IPS-18c (cell line): Measurements from ENCODE around the gene KLF12.

Experiments
- H3K4me3 ChIP-seq: 2 replicates; pipeline ENCODE4 v1.7.0; 2013; ENCODE audit warnings: low read depth, mild to moderate bottlenecking, low read length, moderate library complexity; ENCODE audit not compliant: insufficient read depth
- H3K9me3 ChIP-seq: one replicate; pipeline ENCODE4 v1.6.1; 2013; ENCODE audit warnings: mild to moderate bottlenecking, low read length, moderate library complexity; ENCODE audit not compliant: control insufficient read depth, insufficient read depth

Gene KLF12

DNA sequence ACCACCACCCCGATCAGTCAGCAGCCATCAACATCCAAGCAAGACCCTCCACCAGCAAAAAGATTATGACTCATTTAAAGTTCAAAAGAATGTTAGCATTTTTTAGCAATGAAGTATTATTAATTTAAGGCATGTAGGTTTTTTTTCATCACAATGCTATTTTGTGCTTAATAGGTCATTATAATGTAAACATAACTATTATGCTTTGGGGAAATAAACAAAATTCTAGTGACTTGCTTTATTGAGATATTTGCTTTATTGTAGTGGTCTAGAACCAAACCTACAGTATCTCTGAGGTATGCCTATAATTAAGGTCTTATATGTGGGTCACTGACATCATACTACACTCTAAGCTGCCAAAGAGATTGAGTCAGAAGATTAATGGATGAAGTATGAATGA, 20.0 kb downstream of the KLF12 start:
- Histone ChIP-seq H3K4me3 (no peak overlapping the region), H3K9me3 (no peaks in the 10 kb centered on the region)

DNA sequence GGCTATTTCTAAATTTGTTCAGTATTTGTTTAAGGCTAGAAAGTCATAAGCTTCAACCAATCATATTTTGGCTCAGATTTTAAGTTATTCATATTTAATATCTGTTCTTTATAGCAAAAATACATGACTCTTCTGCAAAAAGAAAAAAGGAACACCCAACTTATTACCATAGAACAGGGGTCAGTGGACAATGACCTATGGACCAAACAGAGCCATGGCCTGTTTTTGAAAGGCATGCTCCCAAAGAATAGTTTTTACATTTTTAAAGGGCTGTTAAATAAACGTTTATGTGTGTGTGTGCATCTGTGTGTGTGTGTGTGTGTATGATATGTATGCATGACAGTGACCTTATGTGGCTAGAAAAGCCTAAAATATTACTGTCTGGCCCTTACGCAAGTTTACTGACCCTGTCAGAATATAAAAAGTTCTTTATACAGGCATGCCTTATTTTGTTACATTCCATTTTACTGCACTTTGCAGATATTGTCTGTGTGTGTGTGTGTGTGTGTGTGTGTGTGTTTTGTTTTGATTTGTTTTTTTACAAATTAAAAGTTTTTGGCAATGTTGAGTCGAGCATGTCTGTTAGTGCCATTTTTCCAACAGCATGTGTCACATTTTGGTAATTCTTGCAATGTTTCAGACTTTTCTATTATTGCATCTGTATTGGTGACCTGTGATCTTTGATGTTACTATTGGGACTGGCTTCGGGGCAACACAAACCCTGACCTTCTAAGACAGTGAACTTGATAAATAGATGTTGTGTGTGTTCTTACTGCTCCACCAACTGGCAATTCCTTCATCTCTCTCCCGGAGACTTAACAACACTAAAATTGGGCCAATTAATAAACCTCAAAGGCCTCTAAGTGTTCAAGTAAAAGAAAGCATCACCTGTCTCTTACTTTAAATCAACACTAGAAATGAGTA, 22.0 kb downstream of the KLF12 start:
- no peak overlapping the region for H3K4me3 ChIP-seq

DNA sequence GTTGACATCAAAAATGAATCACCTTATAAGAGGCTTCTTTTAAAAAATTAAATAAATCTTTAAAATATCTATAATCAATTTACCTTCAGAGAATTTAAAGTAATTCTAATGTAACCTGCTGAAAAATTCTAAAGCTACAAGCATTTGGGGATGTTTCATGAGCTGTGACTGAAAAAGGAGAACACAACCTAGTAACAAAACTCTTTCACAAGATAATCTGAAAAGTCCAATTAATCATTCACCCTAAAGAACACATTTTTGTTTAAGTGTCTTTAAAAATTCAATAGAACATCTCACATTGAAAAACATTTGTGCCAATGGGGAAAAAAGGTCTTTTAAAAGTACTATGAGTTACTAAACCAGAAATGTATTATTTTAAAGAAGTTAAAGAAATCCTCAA, 22.8 kb downstream of the KLF12 start:
- Histone ChIP-seq H3K9me3 (no peaks in the 10 kb centered on the region), H3K4me3 (no peak overlapping the region)

More for the DNA sequence above, 22.0 kb downstream of the KLF12 start:
- no peaks in the 10 kb centered on the region for H3K9me3 ChIP-seq

DNA sequence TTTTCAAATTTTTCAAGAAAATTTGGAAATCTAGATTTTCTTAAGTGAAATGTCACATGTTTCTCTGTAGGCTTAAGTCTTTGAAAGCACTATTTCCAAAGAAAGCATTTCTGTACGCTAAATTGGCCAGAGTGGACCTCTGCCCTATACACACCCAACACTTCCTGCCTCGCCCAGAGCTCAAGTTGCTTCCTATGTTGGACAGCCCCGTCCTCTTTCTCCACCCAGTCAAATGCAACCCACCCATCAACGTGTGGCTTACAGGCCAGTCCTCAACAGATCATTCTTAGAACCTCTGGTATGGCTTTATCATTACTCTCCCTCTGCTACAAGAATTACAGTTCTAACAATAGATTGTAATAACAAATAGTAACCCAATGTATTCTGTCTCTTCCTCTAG, 24.2 kb downstream of the KLF12 start:
- Histone ChIP-seq H3K9me3 (no peaks in the 10 kb centered on the region), H3K4me3 (no peak overlapping the region)

DNA sequence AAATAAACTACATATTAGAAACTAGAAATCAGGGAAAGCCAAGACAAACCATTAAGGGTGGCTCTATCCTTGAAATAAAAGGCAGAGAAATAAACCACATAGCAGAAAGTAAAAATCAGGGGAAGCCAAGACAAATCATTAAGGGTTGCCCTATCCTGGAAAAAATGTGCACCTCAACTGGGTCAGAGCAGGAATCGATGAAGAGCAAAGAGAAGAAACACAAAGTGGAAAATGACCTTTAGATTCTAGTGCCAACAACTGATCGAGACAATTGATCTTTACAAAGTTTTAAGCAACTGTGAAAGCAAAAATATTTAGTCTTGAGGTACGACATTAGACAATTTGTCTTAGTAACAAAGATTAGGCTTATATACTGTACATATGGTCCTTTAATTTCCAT, 26.6 kb downstream of the KLF12 start:
- Histone ChIP-seq H3K4me3 (no peak overlapping the region), H3K9me3 (no peaks in the 10 kb centered on the region)

DNA sequence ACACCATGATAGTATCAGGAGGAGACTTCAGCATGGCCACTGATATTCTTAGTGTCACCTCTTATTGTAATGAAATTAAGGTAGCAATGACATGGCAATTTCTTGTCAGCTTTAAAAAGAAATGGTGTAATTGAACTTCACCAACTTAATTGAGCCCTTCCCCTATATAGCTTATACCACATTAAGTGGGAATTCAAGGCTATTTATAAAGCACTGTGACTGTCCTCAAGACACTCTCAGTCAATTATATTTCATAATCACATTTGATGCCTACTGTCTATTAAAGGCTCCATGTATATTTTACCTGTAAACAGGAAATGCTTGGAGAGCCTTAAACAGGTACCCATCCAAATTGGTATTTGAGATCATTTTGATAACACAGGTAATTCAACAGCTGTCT, 28.3 kb downstream of the KLF12 start:
- H3K9me3 ChIP-seq: peaks cover 3% of the 10 kb centered on the region
- H3K4me3 ChIP-seq: no peak overlapping the region

DNA sequence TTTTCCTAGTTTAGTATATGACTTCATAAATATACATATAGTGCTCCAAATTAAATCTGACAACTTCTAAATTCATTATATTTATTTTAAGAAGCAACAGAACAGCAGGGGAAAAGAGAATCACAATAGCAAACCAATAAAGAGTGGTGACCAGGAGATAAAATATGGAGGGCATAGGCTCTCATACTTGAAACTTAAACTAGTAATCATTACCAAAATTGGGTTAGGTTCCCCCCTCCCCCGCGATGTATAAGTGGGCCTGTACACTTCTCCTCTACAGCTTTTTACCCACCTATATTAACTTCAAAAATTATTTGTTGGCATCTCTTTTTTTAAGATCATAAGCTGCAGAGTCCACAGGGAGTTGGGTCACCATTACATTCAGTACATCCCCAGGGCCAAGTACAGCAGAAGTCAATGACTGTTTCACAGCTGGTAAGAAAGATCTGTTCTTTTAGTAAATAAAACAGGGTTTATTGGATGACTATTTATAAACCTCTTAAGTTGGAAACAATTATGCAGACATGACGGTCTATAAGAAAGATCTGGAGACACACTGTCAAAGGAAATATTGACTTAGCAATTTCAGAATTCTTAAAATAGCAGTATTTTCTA, 29.4 kb downstream of the KLF12 start:
- Histone ChIP-seq H3K4me3 (no peak overlapping the region), H3K9me3 (peaks cover 3% of the 10 kb centered on the region)

DNA sequence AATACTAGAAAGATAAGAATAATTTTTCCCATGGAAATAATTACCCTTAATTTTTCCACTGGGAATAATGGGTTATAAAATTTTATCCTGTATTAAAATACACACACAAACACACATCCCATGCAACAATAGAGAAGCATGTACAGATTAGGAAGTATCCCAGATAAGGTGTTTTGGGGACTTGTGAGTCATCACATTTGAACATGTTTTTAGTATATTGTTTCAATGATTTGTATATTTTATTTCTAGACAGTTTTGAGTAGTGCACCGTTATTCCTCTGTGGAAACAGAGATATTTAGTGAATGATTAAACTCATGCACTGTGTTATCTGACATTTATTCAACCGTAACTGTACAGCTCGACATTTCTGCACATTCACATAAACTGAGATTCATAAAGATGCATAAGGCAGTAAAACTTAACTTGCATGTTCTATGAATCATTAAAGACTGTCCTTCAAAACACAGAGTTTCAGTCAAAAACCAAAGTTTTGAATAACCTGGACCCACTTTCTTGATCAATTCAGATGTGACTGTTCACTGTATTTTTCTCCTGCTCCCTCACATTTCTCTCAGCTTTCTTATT, 30.1 kb downstream of the KLF12 start:
- Histone ChIP-seq H3K4me3 (no peak overlapping the region), H3K9me3 (peaks cover 3% of the 10 kb centered on the region)

DNA sequence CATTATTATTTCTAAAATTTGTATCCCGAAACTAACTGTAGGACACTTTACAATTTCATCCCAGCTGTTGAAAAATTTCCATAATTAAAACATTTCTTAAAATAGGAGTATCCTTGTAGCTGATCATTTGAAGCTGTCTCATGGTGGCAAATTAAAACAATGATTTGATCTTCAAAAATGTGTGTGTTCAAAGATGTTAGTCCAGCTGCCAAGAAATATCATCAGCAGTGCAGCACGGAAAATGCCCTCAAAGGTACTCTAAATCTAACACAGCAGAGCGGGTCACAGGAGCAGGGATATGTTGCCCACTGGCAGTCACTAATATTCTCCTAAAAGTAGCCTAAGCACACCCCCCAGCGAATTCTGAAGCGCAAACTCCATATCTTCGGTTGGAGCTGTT, 31.0 kb downstream of the KLF12 start:
- Histone ChIP-seq H3K4me3 (no peak overlapping the region), H3K9me3 (peaks cover 3% of the 10 kb centered on the region)

DNA sequence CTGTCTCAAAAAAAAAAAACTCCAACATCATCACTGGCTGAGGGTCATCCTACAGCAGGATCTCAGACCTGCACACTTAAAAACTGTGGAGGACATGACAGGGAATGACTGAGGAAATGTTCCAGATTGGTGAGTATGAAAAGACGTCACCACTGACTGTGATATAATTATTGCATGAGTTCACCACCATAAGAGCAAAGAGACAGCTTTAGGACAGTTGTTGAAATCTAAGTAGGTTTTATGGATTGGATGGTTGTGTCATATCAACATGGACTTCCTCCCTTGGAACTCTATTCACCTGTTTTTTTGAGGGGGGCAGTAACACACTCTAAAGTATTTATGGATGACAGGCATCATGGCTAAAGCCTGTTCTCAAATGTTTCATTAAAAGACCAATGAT, 31.5 kb downstream of the KLF12 start:
- H3K9me3 ChIP-seq: peaks cover 3% of the 10 kb centered on the region
- no peak overlapping the region for H3K4me3 ChIP-seq

DNA sequence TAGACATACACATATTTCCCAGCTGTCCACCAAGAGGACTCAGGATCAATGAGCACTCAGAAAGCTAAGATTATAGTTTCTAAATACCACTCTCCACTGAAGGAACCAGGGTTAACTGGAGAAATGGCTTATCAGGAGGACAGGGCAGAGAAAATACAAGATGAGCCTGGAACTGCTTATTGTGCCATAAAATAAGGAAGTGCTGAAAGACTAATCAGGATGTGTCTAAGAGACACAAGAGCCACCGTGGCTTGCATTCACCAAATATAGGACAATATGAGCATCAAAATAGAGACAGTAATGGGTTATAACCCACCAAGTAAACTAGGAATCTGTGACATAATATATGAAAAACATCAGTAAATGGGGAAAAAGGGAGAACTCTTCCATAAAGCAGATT, 32.8 kb downstream of the KLF12 start:
- H3K4me3 ChIP-seq: no peak overlapping the region
- peaks cover 3% of the 10 kb centered on the region for H3K9me3 ChIP-seq

DNA sequence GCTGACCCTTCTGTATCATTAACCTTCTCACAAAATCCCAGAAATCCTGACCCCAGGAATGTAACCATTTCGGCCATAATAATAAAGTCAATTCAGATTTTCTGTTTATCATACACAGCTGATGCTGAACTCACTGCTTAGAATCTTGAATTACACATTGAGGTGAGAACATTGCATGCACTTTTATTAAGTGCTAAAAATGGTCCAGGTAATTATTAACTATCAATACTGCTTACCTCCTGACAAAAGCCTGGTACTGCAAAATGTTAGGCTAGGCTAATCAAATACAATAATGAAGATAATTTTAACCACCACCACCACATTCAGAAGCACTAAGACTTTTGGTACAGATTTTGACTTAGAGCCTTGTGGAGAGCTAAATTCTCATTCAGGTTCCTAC, 36.1 kb downstream of the KLF12 start:
- H3K4me3 ChIP-seq: no peak overlapping the region
- peaks cover 3% of the 10 kb centered on the region for H3K9me3 ChIP-seq

DNA sequence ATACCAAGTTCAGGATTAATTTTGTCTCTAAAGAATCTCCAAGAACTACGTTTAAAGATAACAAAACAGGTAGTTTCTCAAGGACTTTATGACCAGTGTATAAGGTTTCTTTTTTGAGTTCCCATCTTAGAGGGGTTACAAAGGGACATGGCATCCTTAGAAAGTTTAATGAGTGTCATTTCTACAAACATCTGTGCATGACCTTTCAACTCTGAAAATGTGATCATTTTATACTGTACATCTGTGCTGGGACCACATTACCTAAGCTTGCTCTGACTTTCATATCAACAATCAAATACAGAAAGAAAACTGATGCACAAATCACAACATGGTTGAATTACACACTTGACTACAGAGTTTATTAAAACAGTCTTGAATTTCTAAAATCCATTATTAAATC, 37.1 kb downstream of the KLF12 start:
- H3K9me3 ChIP-seq: peaks cover 3% of the 10 kb centered on the region
- no peak overlapping the region for H3K4me3 ChIP-seq

DNA sequence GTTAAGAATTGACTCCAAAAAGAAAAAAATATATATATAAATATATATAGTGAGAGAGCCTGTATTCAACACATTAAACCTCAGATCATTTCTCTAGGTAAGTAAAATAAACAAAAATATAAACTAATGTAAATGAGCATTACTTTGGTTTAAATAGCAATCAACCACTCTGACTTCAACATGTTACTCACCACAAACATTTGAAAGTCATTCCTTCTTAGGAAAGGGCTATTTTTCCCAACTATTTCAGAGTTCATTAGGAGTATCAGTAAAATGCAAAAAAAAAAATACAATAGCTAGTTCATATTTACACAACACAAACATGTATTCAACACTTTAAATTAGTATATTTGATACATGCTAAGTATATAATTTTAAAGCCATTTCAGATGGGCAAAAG, 40.5 kb downstream of the KLF12 start:
- H3K9me3 ChIP-seq: no peaks in the 10 kb centered on the region
- H3K4me3 ChIP-seq: no peak overlapping the region

DNA sequence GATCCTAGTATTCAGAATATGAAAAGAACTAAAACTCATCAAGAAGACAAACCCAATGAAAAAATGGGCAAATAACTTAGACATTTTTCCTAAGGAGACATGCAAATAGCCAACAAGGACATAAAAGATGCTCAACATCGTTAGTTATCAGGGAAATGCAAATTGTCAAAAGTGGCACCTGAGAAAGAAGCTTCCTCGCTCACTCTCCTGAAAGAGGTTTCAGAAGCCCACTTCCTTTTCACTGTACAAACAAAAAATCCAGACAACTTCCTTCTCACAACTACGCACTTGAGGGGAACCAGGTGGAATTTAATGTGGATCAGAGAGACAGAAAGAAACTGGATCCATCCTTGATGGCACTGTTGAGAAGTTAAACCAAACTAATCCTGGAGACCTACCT, 41.5 kb downstream of the KLF12 start:
- no peak overlapping the region for H3K4me3 ChIP-seq
- no peaks in the 10 kb centered on the region for H3K9me3 ChIP-seq

DNA sequence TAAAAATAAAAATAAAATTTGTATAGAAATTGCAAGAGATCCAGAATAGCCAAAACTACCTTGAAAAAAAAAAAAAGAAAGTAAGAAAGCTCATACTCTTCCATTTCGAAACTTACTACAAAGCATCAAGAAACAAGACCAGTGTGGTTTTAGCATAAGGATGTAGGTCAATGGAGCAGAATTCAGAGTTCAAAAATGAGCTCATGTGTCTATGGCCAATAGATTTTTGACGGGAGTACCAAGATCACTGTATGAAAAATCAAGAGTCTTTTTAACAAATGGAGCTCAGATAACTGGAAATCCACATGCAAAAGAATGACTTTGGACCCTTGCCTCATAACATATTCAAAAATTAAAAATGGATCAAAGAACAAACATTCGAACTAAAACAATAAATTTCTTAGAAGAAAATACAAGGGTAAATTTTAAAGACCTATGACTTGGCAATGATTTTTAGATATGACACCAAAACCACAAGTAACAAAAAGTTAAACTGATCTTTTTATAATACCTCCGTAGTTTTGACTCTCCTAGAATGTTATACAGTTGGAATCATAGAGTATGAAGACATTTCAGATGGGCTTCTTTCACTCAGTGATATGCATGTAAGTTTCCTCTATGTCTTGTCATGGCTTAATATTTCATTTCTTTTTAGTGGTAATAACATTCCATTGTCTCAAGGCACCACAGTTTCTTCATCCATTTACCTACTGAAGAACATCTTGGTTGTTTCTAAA, 43.2 kb downstream of the KLF12 start:
- H3K9me3 ChIP-seq: no peaks in the 10 kb centered on the region
- no peak overlapping the region for H3K4me3 ChIP-seq

DNA sequence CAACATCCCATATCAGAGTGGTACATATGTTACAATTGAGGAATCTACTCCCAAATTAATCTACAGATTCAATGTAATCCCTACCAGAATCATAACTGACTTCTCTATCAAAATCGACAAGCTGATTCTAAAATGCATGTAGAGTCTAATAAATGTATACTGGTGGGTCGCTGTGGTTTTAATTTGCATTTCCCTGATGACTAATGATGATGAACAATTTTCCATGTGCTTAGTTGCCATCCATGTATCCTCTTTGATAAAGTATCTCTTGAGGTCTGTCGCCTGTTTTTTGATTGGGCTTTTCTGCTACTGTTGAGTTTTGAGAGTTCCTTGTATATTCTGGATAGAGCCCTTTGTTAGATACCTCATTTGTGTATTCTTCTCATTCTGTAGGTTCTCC, 43.8 kb downstream of the KLF12 start:
- H3K4me3 ChIP-seq: no peak overlapping the region
- H3K9me3 ChIP-seq: no peaks in the 10 kb centered on the region

DNA sequence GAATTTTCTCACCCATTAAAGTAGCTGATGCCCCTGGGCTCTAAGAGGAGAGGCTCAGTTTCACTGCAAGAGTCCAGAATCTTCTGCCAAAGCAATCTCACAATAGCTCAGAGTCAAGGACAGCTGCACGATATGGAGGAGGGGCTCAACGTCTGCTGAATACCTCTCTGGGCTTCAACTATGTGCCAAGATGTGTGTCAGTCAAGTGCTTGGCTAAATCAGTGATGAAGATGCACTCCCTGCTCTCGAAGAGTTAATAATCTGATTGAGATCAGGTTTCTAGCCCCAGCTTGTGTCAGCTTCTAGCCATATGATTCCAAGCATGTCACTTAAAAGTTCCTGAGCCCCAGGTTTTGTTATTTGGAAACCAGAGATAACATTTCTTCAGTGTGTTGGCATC, 46.8 kb downstream of the KLF12 start:
- H3K9me3 ChIP-seq: no peaks in the 10 kb centered on the region

More for the DNA sequence above, 46.8 kb downstream of the KLF12 start:
- H3K4me3 ChIP-seq: no peak overlapping the region
